ENCODE data around the gene ZPBP.
A peak's percentile ranks its signal among the peaks of the same experiment; 100 is the strongest.

Gene ZPBP

GRCh38 chr7:50125766-50126165, 32.7 kb upstream of the ZPBP start:
- no peaks in the 10 kb centered on the region for H3K79me2 ChIP-seq (ENCODE audit: insufficient read depth, low read length)
- no peak overlapping the region for H3K4me3 ChIP-seq (ENCODE audit: low read depth, low read length, poor library complexity, severe bottlenecking)
- no peaks in the 10 kb centered on the region for H4K20me1 ChIP-seq (ENCODE audit: insufficient read depth, low read length)
- no peaks in the 10 kb centered on the region for H3F3A ChIP-seq (ENCODE audit: insufficient read depth, low read length)
- no peaks in the 10 kb centered on the region for H3K36me3 ChIP-seq (ENCODE audit: insufficient read depth, low read length)
- TF ChIP-seq, protein P1, sequence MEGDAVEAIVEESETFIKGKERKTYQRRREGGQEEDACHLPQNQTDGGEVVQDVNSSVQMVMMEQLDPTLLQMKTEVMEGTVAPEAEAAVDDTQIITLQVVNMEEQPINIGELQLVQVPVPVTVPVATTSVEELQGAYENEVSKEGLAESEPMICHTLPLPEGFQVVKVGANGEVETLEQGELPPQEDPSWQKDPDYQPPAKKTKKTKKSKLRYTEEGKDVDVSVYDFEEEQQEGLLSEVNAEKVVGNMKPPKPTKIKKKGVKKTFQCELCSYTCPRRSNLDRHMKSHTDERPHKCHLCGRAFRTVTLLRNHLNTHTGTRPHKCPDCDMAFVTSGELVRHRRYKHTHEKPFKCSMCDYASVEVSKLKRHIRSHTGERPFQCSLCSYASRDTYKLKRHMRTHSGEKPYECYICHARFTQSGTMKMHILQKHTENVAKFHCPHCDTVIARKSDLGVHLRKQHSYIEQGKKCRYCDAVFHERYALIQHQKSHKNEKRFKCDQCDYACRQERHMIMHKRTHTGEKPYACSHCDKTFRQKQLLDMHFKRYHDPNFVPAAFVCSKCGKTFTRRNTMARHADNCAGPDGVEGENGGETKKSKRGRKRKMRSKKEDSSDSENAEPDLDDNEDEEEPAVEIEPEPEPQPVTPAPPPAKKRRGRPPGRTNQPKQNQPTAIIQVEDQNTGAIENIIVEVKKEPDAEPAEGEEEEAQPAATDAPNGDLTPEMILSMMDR (IDR thresholded peaks at IDR 0.05; ENCODE audit: low read length), result no peak
- no peak for TF ChIP-seq EZH2 (IDR thresholded peaks at IDR 0.05; ENCODE audit: borderline replicate concordance, low read length)
- H3K4me1 ChIP-seq (ENCODE audit: insufficient read depth, low read length, severe bottlenecking), result peaks cover 10% of the 10 kb centered on the region
- H3K9me3 ChIP-seq (ENCODE audit: low read length), result peaks cover 5% of the 10 kb centered on the region; the same call in 1 of the 2 replicates
- no peaks in the 10 kb centered on the region for H3K27me3 ChIP-seq (ENCODE audit: insufficient read depth, low read length)
- H3K27ac ChIP-seq (ENCODE audit: low read depth, low read length, poor library complexity, severe bottlenecking), result no peak overlapping the region
- no peak overlapping the region for H3K4me2 ChIP-seq (ENCODE audit: low read length)
- H3K9me2 ChIP-seq (ENCODE audit: low read depth, low read length), result no peaks in the 10 kb centered on the region
- no peak overlapping the region for H2AFZ ChIP-seq (ENCODE audit: low read length)
- H3K9ac ChIP-seq (ENCODE audit: low read length), result no peak overlapping the region

- H2AFZ ChIP-seq (ENCODE audit: low read length), result peak overlapping the region; percentile 51; the same call in 1 of the 2 replicates
- no peak overlapping the region for H3K4me2 ChIP-seq (ENCODE audit: low read length)
- H3K36me3 ChIP-seq (ENCODE audit: insufficient read depth, low read length), result no peaks in the 10 kb centered on the region
- H3K9me2 ChIP-seq (ENCODE audit: low read depth, low read length), result no peaks in the 10 kb centered on the region
- H3K4me1 ChIP-seq (ENCODE audit: insufficient read depth, low read length, severe bottlenecking), result peaks cover 19% of the 10 kb centered on the region
- H4K20me1 ChIP-seq (ENCODE audit: insufficient read depth, low read length), result no peaks in the 10 kb centered on the region
- TF ChIP-seq EZH2 (IDR thresholded peaks at IDR 0.05; ENCODE audit: borderline replicate concordance, low read length), result no peak
- TF ChIP-seq, protein P1 (IDR thresholded peaks at IDR 0.05; ENCODE audit: low read length), result no peak
- H3K9me3 ChIP-seq (ENCODE audit: low read length), result no peaks in the 10 kb centered on the region
- no peak overlapping the region for H3K4me3 ChIP-seq (ENCODE audit: low read depth, low read length, poor library complexity, severe bottlenecking)
- peak overlapping the region; percentile 25 for H3K27ac ChIP-seq (ENCODE audit: low read depth, low read length, poor library complexity, severe bottlenecking)
- H3F3A ChIP-seq (ENCODE audit: insufficient read depth, low read length), result no peaks in the 10 kb centered on the region
- no peaks in the 10 kb centered on the region for H3K27me3 ChIP-seq (ENCODE audit: insufficient read depth, low read length)
- no peaks in the 10 kb centered on the region for H3K79me2 ChIP-seq (ENCODE audit: insufficient read depth, low read length)
- H3K9ac ChIP-seq (ENCODE audit: low read length), result no peak overlapping the region
These were observed 28.2 kb upstream of the ZPBP start for GRCh38 chr7:50121286-50121685.

DNA sequence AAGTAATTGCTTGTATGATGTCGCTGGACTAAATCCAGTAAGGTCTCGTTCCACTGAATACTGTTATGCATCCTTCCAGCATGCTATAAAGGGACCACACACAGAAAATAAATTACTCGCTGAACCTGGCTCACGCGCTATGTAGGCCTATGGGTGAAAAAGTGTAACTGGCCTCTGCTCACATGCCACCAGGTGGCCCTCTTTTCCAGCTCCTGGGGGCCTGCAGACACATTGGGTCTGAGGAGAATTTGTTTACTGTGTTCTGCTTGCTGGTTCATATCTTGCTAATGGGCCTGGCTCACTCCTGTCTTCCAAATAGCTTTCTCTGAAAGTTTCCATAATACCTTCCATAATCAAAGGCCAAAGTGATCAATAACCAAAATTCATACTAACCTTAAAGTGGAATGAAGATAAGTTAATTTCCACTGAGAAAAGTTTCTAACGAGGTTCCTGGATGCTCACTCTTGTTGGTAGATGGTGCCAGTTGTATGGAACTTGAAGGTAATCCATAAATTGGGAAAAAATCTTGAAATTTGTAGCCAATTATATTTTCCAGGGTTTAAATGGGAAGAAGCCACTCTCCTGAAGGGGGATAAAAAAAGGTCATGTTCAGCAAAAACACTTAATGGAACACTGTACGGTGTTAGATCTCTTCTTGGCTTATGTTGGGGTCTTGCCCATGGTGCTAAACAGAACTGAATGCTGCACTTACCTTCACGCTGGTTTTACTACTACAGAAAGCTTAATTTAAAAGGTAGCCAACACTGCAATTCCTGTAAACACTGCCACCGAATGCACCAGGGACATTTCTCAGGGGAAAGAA, 27.0 kb upstream of the ZPBP start:
- Histone ChIP-seq H3K9me2 (ENCODE audit: low read depth, low read length) (no peaks in the 10 kb centered on the region), H4K20me1 (ENCODE audit: insufficient read depth, low read length) (no peaks in the 10 kb centered on the region), H3K36me3 (ENCODE audit: insufficient read depth, low read length) (no peaks in the 10 kb centered on the region), H3K9ac (ENCODE audit: low read length) (no peak overlapping the region; the same call in 1 of the 2 replicates), H3K4me1 (ENCODE audit: insufficient read depth, low read length, severe bottlenecking) (peaks cover 19% of the 10 kb centered on the region), H3K79me2 (ENCODE audit: insufficient read depth, low read length) (no peaks in the 10 kb centered on the region), H3F3A (ENCODE audit: insufficient read depth, low read length) (no peaks in the 10 kb centered on the region), H3K4me2 (ENCODE audit: low read length) (no peak overlapping the region), H2AFZ (ENCODE audit: low read length) (peak overlapping the region; percentile 21; the same call in 1 of the 2 replicates), H3K9me3 (ENCODE audit: low read length) (no peaks in the 10 kb centered on the region), H3K27me3 (ENCODE audit: insufficient read depth, low read length) (no peaks in the 10 kb centered on the region), H3K4me3 (ENCODE audit: low read depth, low read length, poor library complexity, severe bottlenecking) (no peak overlapping the region), H3K27ac (ENCODE audit: low read depth, low read length, poor library complexity, severe bottlenecking) (peak overlapping the region; percentile 25)
- no peak for TF ChIP-seq EZH2 (IDR thresholded peaks at IDR 0.05; ENCODE audit: borderline replicate concordance, low read length)
- TF ChIP-seq, protein P1 (IDR thresholded peaks at IDR 0.05; ENCODE audit: low read length), result peak; percentile 99
